Activated T-helper 17 cell treated with anti-CD3 and anti-CD28 coated beads, Interleukin-2, amount 50 U/mL, for 72 hours (primary cell): ENCODE measurements around the gene HOXA4. TPM values are rescaled to one million over a fixed set of nuclear protein-coding genes. Genes with fewer than 3 reads are reported as not detected.

Source experiments
- ATAC-seq: fragments of 150-1000 bp; cut with Tn5 transposase; replicated peaks from 2 replicates; pipeline ENCODE4 v1.10.0; 2021; ENCODE audit warnings: mild to moderate bottlenecking, moderate library complexity
- H3K27ac Mint-ChIP-seq: one replicate; pipeline ENCODE4 v1.8.0; 2022; ENCODE audit warnings: mixed read lengths
- H3K27me3 Mint-ChIP-seq: one replicate; pipeline ENCODE4 v1.8.0; 2022; ENCODE audit warnings: mixed read lengths
- H3K36me3 Mint-ChIP-seq: one replicate; pipeline ENCODE4 v1.8.0; 2022; ENCODE audit warnings: low read depth, mild to moderate bottlenecking, mixed read lengths
- H3K4me1 Mint-ChIP-seq: one replicate; pipeline ENCODE4 v1.8.0; 2022; ENCODE audit warnings: mixed read lengths
- H3K4me3 Mint-ChIP-seq: one replicate; pipeline ENCODE4 v1.8.0; 2022; ENCODE audit warnings: mild to moderate bottlenecking, mixed read lengths
- H3K9me3 Mint-ChIP-seq: one replicate; pipeline ENCODE4 v1.8.0; 2022; ENCODE audit warnings: mixed read lengths
- total RNA-seq, 2 donors: library from RNA; stranded (reverse); gene quantifications; one replicate each; pipeline ENCODE4 v1.2.3, GENCODE V29; 2022

HOXA4 gene
- total RNA-seq: under 1 TPM in 1 of 2 donors, not detected in 1; 0.26 TPM

DNA sequence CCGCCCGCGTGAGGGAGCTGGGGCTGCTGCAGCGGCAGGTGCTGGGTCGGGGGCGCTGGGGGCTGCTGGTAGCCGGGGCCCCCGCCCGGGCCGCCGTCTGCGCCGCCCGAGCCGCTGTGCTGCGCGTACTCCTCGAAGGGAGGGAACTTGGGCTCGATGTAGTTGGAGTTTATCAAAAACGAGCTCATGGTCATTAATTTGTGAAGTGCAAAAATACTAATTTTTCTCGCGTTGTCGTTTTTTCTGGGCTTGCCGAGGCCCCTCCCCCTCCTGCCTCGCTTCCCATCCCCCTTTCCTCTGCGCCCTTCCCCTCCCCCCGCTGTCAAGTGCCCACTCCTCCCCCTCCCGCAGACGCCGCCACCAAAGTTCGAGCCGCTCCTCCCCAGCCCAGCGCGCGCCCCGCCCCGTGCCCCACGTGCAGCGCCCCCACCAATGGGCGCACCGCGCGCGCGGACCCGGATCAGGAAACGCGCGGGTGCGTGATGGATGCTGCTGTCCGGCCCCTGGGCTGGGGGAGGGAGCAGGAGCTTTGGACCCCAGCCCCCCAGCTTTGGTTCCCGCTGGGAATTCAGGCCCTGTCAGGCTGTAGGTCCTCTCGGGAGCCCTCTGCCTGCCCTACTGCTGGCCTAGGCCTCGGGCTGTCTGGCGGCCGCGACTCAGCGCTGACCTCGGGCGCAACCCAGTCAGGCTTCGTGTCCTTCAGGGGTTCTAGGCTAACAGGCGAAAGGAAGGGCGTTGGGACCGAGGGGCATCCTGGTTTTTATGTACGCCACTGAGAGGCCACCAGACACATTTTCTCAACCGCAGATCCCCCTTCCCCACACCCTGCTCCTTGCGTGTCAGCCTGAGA, at the start of gene HOXA4:
TSS of gene HOXA4 (minus strand) at position 218 of the 850 bp plus-strand sequence. CDS start at position 194, 24 bp downstream.
- no peaks in the 10 kb centered on the region for H3K9me3 Mint-ChIP-seq
- H3K27ac Mint-ChIP-seq: no peak within 1 kb of the TSS
- H3K27me3 Mint-ChIP-seq: peaks cover 56% of the 10 kb centered on the region
- H3K36me3 Mint-ChIP-seq: no peaks in the 10 kb centered on the region
- H3K4me3 Mint-ChIP-seq: peak within 1 kb of the TSS; percentile 57
- peak; percentile 88 for ATAC-seq
- peaks cover 11% of the 10 kb centered on the region for H3K4me1 Mint-ChIP-seq

DNA sequence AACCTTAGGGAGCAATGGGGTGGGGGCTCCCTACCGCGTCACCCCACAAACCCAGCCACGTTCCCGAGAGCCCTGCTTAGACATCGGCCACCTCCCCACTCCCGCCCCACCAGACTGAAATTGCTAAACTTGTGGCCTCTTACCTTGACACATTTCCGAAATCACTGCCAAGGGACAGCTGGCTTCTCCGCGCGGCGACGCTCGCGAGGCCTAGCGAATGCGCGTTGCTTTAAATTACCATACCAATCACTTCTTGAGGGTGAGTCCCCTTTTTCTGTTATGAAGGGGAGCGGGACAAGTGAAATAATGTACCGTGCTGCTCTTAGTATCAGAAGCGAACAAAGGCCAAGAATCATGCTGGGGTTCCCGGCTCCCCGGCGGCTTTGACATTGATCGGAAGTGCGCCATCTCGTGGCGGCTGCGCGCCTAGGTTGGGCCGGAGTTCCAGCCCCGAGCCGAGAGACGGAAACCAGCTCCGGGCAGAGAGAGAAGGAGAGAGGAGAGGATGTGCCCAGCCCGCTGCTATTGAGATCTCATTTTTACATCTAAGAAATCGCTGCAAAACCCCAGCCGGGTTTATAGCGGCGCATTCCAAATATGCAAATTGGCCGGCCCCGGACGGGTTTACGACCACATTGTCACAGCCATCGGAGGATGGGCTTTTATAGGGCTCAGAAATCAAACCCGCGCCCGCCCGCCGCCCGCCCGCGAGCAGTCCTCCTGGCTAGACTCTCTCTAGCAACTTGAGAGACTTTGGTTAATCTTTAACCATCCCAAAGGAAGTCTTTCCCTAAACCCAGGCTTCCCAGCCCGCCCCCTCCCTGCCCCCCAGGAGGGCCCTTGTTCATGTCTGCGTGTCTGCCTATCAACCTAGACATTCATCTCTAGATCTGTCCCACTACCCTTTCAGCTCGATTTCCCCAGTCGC, 49.2 kb upstream of the HOXA4 start:
- Mint-ChIP-seq H3K27me3 (peaks cover 47% of the 10 kb centered on the region), H3K27ac (no peak overlapping the region), H3K36me3 (peaks cover 2% of the 10 kb centered on the region), H3K4me3 (peak overlapping the region; percentile 36), H3K9me3 (no peaks in the 10 kb centered on the region), H3K4me1 (peaks cover 7% of the 10 kb centered on the region)
- peak; percentile 59 for ATAC-seq

DNA sequence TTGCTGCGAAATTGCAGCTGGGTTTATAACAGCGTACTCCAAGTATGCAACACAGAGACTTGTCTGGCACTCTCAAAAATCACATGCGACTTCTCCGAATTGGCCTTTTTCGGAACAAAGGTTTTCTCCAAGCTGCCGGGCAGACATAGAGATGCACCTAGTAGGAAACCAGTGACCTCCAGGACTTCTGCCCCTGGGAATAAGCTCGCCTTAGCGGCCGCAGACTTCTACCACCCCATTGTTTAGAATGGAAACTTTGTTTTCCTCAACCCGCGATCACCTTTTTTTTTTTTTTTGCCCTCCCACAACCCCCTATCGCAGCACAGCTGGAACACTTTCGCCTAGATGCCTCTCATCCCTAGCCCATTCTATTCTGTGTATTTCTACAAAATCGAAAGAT, 48.5 kb upstream of the HOXA4 start:
- no peak for ATAC-seq
- no peaks in the 10 kb centered on the region for H3K36me3 Mint-ChIP-seq

DNA sequence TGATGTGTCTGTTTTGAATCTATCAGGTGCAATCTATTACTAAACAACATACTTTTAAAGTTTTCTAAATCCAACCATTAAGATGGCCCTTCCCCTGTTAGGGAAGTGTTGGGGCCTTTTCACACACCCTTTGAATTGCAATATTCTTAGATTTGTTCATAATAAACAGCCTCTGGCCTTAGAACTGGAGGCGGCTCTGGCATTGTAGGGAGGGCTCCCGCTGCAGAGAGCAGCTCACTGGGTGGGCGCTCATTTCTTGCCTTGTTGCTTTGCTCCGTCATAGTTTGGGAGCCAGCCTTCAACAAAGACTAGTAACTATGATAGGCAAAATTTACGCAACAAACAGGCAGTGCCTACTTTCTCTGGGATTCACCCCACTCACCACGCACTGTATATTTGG, 47.8 kb upstream of the HOXA4 start:
- no peaks in the 10 kb centered on the region for H3K36me3 Mint-ChIP-seq
- no peak overlapping the region for H3K27ac Mint-ChIP-seq
- no peak for ATAC-seq
- H3K4me1 Mint-ChIP-seq: peaks cover 5% of the 10 kb centered on the region
- H3K9me3 Mint-ChIP-seq: no peaks in the 10 kb centered on the region
- H3K4me3 Mint-ChIP-seq: no peak overlapping the region
- H3K27me3 Mint-ChIP-seq: peaks cover 46% of the 10 kb centered on the region

More for the DNA sequence above, 48.5 kb upstream of the HOXA4 start:
- no peak overlapping the region for H3K27ac Mint-ChIP-seq
- H3K9me3 Mint-ChIP-seq: no peaks in the 10 kb centered on the region
- no peak overlapping the region for H3K4me3 Mint-ChIP-seq
- peaks cover 46% of the 10 kb centered on the region for H3K27me3 Mint-ChIP-seq
- H3K4me1 Mint-ChIP-seq: peaks cover 5% of the 10 kb centered on the region

GRCh38 chr7:27177795-27178320, 47.3 kb upstream of the HOXA4 start:
- H3K27ac Mint-ChIP-seq: no peak overlapping the region
- peaks cover 5% of the 10 kb centered on the region for H3K4me1 Mint-ChIP-seq
- no peaks in the 10 kb centered on the region for H3K36me3 Mint-ChIP-seq
- no peak for ATAC-seq
- peaks cover 44% of the 10 kb centered on the region for H3K27me3 Mint-ChIP-seq
- H3K4me3 Mint-ChIP-seq: no peak overlapping the region
- no peaks in the 10 kb centered on the region for H3K9me3 Mint-ChIP-seq

- Mint-ChIP-seq H3K27me3 (peaks cover 44% of the 10 kb centered on the region), H3K4me1 (peaks cover 8% of the 10 kb centered on the region), H3K4me3 (no peak overlapping the region), H3K27ac (no peak overlapping the region), H3K36me3 (peaks cover 3% of the 10 kb centered on the region), H3K9me3 (no peaks in the 10 kb centered on the region)
- no peak for ATAC-seq
Measured at GRCh38 chr7:27176962-27177794, 46.6 kb upstream of the HOXA4 start.

DNA sequence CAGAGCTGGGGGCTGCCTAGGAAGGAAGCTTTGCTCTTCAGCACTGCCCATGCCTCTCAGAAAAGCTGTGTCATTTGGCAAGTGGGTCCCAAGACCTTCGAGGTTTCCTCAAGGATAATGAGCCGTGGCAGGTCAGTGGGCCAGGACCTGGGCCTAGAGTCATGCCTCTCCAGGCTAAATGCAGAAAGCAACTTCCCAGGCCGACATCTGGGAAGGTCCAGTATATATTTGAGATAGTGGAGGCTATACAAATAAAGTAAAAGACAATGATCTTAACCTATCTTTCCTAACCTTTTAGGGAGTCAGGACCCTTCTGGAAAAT, 45.9 kb upstream of the HOXA4 start:
- peaks cover 14% of the 10 kb centered on the region for H3K4me1 Mint-ChIP-seq
- ATAC-seq: no peak
- no peak overlapping the region for H3K4me3 Mint-ChIP-seq

GRCh38 chr7:27175626-27176523, 45.3 kb upstream of the HOXA4 start:
- no peak for ATAC-seq
- H3K27ac Mint-ChIP-seq: no peak overlapping the region
- H3K36me3 Mint-ChIP-seq: peaks cover 7% of the 10 kb centered on the region
- H3K4me3 Mint-ChIP-seq: no peak overlapping the region
- peaks cover 14% of the 10 kb centered on the region for H3K4me1 Mint-ChIP-seq
- no peaks in the 10 kb centered on the region for H3K9me3 Mint-ChIP-seq
- H3K27me3 Mint-ChIP-seq: peaks cover 52% of the 10 kb centered on the region

More for the DNA sequence above, 45.9 kb upstream of the HOXA4 start:
- Mint-ChIP-seq H3K27me3 (peaks cover 51% of the 10 kb centered on the region), H3K9me3 (no peaks in the 10 kb centered on the region), H3K36me3 (peaks cover 7% of the 10 kb centered on the region), H3K27ac (no peak overlapping the region)

- Mint-ChIP-seq H3K9me3 (no peaks in the 10 kb centered on the region), H3K4me1 (peaks cover 14% of the 10 kb centered on the region), H3K36me3 (peaks cover 7% of the 10 kb centered on the region), H3K27ac (no peak overlapping the region), H3K4me3 (peak overlapping the region; percentile 49), H3K27me3 (peaks cover 56% of the 10 kb centered on the region)
- ATAC-seq: no peak
Measured at GRCh38 chr7:27174874-27175625, 44.5 kb upstream of the HOXA4 start.

- Mint-ChIP-seq H3K36me3 (peaks cover 7% of the 10 kb centered on the region), H3K4me3 (peak within 1 kb of the TSS; percentile 49), H3K9me3 (no peaks in the 10 kb centered on the region), H3K27ac (no peak within 1 kb of the TSS), H3K4me1 (peaks cover 8% of the 10 kb centered on the region), H3K27me3 (peaks cover 48% of the 10 kb centered on the region)
- ATAC-seq: no peak
Measured at GRCh38 chr7:27173956-27174873, 43.7 kb upstream of the HOXA4 start, which contains the start of gene HOXA10. TSS of gene HOXA10 (minus strand) at chr7:27174320. CDS start at chr7:27174306, 14 bp downstream.

DNA sequence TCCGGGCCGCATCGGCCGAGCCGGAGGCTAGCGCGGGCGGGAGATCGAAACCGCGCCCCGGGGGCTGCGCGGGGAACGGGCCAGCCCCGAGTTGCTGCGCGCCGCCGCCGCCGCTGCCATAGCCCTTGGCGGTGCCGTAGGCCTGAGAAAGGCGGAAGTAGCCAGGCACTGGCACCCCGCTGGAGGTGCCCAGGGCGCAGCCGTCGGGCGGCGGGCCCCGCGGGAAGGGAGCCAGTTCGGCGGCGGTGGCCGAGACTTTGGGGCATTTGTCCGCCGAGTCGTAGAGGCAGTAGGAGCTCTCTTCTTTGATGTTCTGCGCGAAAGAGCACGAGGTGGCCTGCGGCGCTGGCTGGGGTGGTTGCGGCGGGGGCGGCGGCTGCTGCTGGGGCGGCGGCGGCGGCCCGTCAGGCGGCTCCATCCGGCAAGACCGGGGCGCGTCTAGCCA, 43.0 kb upstream of the HOXA4 start:
- no peak overlapping the region for H3K27ac Mint-ChIP-seq
- peaks cover 11% of the 10 kb centered on the region for H3K36me3 Mint-ChIP-seq
- peak; percentile 72 for ATAC-seq
- H3K9me3 Mint-ChIP-seq: no peaks in the 10 kb centered on the region
- H3K4me3 Mint-ChIP-seq: no peak overlapping the region
- peaks cover 50% of the 10 kb centered on the region for H3K27me3 Mint-ChIP-seq
- H3K4me1 Mint-ChIP-seq: peaks cover 12% of the 10 kb centered on the region
